CD4-positive, alpha-beta T cell treated with Interleukin-15 for 4 hours (primary cell): ENCODE data around the gene CDH12.
"Not testable (repeated sequence)": the region's sequence is repeated elsewhere in the genome, so short reads cannot be mapped to it uniquely, and the experiment has no call there.

Source experiments
- DNase-seq: peaks from one replicate; pipeline ENCODE4 v3.0.0-alpha.2; 2020; ENCODE audit warnings: low spot score

CDH12 gene

DNA sequence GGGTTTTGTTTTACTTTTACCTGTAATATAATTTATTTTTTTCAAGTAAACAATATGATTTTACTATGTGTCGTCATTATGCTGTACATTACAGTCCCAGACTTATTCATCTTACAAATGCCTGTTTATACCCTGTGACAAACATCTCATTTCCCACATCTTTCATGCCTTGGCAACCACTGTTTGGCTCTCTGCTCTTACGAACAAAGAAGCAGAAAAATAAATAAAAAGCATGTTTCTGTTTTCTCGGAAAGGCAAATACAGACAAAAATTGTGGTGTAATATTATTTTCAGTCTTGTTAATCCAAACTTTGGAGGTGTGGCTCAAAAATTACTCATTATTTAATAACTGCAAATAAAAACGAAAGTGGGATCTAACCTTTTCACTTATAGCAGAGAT lies 393.0 kb downstream of the CDH12 start:
- no peak for DNase-seq

DNA sequence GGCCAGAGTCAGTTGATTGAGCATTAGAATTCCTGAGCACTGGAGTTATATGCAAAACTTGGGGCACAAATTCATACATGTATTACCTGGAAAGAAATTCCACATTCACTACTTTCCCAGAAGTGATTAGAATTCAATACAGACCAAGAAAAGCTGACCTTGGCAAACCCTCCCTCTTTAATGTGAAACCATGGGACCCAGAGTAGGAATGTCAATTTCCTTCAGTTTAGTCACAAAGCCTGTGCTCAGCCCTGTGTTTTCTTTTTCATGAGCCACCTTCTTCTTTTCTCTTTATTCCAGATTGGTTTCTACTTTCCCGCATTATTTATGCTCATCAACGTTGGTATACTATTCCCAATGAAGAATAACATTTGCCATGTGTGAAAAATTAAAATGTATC lies 420.2 kb downstream of the CDH12 start:
- DNase-seq = no peak

DNA sequence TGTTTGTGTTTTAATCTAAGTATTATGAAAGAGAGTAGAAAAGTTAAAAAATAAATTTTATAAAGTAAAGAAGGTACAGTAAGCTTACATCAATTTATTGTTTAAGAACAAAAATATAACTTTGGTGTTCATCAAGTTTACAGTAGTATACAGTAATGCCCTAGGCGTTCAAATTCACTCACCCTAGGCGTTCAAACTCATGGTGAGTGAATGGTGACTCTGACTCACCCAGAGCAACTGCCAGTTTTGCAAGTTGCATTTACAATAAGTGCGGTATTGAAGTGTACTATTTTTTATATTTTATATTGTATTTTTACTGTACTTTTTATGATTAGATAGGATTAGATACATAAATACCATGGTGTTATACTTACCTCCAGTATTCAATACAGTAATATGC lies 421.3 kb downstream of the CDH12 start:
- no peak for DNase-seq

DNA sequence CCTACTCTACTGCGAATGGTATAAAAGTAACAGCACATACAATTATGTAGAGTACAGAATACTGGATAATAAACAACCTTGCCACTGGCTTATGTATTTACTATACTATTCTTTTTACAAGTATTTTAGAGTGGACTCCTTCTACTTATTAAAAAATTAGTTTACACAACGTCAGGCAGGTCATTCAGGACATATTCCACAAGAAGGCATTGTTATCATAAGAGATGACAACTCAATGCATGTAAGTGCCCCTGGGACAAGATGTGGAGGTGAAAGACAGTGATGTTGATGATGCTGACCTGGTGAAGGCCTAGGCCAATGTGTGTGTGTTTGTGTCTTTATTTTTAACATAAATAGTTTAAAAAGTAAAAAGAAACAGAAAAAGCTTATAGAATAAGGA lies 421.7 kb downstream of the CDH12 start:
- DNase-seq = no peak

DNA sequence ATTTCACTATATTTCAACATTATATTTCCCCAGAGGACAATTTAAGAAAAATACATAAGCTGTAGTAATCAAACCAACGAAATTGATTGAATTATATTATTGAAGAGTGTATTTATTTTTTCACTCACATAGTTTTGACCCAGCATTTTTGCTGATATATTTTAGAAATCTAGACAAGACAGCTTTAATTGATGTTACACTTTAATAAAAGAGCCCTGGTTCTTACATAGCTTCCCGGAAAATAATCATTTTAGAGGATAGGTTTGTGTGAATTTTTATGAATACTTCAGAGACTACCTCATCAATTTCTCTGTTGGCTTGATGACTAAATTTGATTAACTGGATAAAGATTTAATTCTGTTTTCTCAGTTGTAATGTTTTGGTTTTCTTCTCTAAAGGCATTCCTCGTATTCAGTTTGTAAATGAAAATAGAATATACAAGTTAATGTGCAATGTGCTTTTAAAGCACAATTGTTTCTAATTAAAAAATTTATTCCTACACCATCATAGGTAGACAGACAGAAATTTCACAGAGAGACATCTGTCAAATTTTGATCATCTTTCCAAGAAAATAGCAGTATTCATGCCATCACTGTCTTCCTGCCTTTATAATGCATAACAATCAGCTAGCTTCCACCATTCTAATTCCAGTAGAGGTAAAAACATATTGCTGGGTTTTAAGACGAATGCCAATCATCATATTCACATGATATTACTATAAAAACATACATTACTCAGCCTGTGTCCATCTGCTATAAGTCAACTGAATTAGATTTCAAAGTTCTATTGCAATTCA lies 441.4 kb downstream of the CDH12 start:
- no peak for DNase-seq

DNA sequence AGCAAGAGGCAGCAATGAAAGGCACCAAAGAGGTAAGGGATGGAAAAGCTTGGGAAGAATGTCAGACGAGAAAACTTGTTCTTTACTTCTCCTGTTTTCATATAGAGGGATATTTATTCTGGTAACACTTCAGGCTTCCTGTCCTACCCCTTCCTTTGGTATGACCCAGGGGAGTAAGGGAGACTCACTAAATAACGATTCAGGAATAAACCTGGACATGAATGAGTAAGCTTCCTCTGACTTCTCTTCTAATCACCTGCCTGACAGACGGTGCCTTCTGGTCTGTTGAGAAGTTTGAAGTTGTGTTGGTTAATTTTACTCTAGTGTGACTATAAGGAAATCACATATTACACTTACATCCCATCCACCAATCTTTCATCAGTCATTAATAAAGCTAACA lies 461.2 kb downstream of the CDH12 start:
- no peak for DNase-seq

DNA sequence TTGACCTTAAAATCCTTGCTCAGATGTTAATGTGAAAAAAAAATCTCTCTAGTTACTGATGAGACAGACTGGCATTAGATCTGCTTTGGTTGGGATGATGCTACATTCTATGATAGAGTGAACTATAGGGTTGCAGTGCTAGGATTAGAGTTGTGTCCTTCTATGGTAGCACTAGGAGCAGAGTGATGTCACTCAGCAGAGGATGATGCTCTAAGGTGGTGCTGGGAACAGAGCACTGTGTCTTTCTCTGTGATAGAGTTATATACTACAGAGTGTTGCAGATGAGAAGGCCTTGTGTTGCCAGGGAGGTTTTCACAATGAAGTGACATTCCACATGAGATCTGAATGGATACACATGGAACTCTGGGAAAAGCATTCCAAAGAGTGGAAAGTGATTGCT lies 462.3 kb downstream of the CDH12 start:
- DNase-seq = no peak

DNA sequence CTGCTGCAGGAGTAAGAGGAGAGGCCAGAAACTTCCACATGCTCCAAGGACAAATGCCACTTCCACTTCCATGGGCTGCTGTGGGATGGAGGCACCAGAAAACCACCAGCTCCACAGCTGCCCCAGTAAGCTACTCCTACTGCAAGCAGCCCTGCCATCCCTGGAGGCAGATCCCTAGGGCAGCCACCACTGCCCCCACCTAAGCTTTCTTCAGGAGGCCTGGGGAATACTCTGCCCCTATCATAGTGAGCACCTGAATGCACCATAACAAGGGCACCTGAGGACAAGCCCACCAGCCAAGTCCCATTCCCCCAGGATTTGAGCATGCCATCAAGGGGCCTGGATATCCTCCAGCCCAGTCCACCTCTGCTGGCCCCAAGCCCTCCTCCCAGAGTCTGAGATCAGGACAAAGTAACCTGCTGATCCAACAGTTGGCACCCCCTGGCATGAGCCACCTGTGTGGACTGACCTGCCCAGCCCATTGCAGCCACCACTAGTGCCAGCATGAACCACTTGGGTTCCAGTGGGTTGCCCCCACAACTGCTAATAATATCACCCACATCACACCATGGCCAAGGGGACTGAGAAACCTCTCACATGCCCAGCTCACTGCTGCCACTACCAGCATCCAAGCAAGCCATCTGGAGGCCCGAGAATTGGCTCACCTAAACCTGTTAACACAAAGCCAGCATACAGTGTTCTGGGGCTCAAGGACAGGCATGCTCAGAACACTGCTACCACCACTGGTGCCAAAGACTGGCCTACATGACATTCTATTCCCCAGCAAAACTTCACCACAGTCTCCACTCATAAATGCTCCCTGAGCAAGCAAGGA lies 480.1 kb downstream of the CDH12 start:
- DNase-seq = no peak

DNA sequence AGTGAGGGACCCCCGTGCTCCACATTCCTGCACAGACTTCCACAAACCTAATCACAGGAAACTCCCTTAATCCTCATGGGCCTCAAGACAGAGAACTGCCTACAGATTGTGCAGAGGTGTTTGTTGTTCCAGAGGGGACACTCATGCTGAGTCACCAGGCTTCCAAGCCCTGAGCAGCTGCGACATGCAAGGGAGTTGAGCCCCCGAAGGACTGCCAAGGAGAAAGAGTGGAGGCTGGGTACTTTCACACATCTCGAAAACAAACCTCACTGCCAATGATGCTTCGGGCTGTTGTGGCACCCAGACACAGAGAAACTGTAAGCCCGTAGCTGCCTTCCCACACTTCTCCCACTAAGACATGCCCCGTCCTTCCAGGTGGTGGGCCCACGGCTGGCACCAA lies 480.8 kb downstream of the CDH12 start:
- no peak for DNase-seq

DNA sequence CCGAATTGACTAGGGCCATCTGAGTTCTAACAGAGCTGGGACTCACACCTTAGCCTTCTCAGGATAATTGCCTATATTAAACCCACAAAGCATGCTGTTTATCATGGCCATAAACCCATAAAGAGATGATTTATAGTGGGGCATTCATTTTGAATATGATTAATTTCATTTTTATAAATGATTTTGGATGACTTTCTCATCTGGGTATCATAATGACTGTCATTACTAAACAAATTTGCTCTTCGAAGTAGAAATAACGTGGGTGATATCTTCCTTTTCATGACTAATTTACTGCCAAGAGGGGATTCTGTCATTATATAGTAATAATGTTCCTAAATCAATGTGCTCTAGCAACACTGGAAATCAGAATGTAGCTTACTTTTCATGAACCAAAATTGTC lies 498.2 kb downstream of the CDH12 start:
- DNase-seq = no peak

DNA sequence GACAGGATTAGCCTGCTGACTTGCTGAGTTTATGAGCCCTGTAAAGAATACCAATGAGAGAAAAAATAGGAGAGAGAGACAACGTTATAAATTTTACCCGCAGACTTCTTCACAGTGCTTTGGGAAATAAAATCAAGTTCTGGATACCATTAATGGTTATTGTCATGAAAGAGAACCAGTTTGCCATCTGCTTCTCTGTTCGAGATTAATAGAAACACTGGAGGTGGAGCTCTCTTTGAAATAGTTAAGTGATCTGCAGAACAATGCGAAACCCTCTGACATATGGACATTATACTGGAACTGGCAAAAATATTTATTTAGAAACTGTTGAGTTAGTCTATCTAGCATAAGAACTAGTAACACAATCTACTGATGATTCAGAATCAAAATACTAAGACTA lies 500.7 kb downstream of the CDH12 start:
- DNase-seq = no peak

DNA sequence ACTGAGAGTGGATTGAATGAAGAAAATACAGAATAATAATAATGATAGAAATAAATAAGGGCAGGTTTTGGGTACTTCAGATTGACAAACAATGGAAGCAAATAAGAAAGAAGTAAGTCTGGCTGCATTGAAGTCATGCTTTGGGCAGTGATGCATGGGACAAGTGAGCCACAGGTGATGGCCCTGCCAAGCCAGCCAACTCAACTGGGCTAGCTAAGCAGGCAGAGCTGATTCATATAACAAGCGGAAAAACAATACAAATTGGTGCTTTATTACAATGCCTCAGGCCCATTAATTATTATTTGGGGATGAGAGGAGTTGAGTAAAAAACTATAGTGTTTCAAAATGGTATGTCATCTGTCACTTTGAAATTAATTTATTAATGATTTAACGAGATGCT lies 502.0 kb downstream of the CDH12 start:
- no peak for DNase-seq

DNA sequence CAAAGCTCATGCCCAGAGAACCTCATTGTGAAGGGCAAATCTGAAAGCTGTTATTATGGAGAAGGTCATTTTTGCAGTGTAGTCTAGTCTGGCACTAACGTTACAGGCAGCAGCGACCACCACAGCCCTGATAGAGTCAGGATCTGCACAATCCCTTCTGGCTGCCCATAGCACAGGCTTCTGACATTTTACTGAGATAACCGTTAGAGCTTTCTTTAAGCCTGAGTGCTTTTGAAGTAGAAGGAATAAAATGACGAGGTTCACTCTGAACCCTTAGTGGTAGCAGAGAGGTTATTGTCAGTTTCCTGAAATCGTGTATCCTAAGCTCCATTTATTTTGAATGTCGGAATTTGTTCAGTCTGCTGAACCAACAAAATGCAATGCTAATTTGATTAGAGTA lies 505.1 kb downstream of the CDH12 start:
- DNase-seq = no peak

DNA sequence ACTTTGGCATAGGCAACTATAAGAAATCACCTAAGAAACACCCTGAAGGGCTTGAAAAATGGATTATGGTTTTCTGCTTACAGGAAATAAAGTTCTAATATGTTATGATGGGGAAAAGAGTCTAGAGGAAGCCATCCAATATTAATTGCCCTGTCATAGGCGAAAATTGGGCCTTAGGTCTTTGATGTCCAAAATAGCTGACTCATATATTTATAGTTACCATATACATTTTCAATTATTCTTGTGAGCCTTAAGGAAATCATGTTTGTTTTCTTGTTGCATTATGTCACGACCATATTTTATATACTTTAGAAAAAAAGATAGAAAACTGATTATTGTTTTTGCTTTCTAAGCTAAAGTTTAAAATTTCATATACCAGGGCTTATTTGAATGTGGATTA lies 509.1 kb downstream of the CDH12 start:
- DNase-seq = no peak

DNA sequence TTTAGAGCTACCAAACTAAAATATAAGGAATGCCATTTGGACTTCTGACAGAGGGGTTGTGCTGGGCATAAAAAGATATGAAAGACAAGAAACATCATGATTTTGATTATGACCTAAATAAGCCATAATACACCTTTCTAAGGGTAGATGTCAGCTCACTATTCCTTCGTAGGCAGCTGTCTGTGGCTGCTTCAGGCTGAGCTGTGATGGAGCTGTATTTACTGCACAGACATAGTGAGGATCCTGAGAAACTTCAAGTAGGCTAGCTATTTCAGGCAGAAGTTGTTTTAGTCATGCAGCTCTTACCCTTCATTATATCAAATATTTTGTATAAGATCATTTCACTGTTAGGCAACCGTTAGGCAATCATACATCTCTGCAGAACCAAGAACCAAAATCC lies 511.7 kb downstream of the CDH12 start:
- no peak for DNase-seq

DNA sequence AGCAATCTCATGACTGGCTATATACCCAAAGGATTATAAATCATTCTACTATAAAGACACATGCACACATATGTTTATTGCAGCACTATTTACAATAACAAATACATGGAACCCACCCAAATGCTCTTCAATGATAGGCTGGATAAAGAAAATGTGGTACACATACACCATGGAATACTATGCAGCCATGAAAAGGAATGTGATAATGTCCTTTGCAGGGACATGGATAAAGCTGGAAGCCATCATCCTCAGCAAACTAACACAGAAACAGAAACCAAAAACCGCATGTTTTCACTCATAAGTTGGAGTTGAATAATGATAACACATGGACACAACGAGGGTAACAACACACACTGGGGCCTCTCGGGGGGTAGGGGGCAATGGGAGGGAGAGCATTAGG lies 520.2 kb downstream of the CDH12 start:
- not testable (repeated sequence) for DNase-seq

DNA sequence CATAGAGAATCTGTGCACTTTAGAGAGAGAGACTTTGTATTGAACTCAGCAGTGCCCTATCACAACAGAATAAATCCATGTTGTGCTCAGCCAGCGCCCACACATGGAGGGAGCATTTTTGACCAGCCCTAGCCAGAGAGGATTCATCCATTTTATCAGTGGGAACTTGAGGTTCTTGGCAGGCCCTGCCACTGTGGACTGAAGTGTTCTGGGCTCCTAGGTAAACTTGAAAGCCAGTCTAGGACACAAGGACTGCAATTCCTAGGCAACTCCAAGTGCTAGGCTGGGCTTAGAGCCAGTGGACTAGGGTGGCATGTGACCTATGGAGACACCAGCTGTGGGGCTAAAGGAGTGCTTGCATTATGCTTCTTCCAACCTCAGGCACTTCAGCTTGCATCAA lies 523.5 kb downstream of the CDH12 start:
- DNase-seq = no peak

DNA sequence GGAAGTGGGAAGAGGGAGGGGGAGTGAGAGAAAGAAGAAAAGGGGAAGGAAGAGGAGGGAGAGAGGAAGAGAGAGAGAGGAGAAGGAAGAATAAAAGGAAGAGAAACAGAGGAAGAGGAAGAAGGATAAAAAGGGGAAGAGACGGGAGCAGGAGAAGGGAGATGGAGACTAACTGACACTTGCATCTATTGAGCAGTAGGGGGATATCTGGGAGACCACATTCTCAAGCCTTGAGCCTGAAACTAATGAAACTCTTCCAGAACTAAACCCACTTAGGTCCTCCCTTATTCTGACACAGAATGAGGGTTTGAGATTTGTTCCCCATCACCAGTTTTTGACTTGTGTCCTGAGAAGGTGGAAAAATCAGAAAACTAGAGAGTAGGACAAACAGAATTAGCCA lies 533.3 kb downstream of the CDH12 start:
- no peak for DNase-seq

DNA sequence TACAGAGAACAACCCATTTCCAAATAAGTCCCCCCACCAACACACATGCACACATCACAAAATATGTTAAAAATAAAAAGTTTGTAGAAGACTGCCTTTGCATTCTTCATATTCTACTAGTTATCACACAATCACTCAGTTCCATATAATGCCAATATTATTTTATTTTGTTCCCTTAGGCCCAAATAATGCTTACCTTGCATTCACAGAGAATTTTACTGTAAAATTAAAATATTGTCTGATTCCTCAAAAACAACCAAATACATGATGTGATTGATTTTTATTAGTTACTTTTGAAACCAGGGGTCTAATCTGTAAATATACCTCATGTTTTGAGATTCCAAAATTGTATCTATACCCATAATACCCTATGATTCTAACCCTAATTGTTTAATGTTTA lies 536.9 kb downstream of the CDH12 start:
- no peak for DNase-seq

DNA sequence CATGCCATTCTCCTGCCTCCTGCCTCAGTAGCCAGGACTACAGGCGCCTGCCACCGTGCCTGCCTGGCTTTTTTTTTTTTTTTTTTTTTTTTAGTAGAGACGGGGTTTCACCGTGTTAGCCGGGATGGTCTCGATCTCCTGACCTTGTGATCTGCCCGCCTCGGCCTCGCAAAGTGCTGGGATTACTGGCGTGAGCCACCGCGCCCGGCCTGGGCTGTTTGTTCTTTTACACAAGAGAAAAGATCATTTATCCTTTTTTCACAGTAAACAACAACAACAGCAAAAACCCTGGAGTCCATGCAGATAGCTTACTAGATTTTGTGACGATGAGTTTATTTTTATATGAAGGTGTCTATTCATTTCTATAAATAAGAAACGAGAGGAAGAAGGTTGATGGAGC lies 538.1 kb downstream of the CDH12 start:
- DNase-seq = not testable (repeated sequence)

DNA sequence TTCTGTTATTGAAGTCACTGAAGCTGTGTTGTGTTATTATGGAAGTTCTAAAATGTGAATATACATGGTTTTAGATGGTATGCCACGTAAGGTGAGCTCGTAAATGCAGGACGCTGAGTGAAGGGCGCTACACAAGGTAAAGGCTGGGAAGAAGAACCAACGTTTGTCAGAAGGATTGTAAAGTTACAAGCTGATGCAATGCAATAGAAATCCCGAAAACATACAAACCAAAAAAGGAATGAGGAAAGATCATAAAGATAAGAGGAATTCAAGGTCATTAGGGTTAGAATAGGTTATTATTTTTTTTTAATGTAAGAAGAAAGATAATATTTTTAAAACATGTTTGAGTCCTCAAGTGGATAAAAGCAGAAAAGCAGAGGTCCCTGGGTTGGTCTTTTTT lies 538.6 kb downstream of the CDH12 start:
- DNase-seq = no peak

DNA sequence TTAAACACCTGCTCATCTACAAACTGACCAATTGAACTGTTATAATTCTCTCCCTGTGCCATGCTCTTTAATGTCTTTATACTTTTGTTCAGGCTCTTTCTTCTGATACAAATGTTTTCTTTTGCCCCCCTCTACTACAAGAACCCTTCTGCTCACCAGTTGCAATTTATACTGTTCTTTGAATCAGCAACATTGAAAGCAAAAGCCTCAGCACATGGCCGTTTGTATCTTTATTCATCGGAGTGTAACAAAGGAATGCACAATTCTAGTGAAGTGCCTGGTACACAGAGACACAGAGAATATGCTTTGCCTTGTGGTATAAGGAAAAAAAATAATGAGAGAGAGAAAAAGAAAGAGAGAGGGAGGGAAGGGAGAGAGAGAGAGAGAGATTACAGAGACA lies 547.1 kb downstream of the CDH12 start:
- no peak for DNase-seq

DNA sequence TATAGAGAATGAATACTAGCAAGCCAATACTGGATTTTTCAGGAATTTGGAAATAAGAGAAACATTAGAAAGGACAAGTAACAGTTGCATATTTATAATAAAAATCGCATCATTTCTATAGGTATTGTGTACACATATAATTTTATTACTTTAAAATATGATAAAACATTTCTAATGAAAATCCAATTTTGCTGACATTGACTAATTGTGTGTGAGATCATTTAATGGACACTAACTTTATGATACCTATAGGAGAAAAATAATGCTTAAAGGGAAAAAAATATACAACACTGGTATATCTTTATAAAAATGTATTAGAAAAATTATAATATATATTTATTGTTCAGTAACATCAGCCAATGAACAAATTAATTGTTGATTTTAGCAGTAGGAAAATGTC lies 557.3 kb downstream of the CDH12 start:
- no peak for DNase-seq

DNA sequence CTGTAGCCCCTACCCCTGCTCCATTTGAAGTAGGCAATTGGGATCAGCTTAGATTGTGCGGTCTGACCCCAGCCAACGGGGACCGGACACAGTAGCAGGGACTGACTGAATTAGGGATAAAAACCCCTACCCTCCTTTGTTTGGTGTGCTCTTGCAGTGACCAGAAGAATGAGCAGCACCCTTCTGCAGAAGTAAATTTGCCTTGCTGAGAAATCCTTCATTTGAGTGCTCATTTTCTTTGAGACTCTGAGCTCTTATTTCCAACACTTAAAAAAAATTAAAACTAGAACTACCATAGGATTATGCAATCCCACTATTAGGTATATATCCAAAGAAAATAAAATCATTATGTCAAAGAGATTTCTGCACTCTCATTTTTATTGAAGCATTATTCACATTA lies 560.0 kb downstream of the CDH12 start:
- no peak for DNase-seq
